KOPT-K1 (cell line): ENCODE measurements around the gene CDKN2A.

ENCODE experiments used
- H3K27ac ChIP-seq: fragments of 200-600 bp; sonication (generic); 2 replicates; pipeline ENCODE4 v1.5.1; 2016; ENCODE audit warnings: antibody characterized with exemption, mild to moderate bottlenecking, low read depth, low read length; ENCODE audit not compliant: poor library complexity, severe bottlenecking
- H3K36me3 ChIP-seq: fragments of 200-600 bp; sonication (generic); 2 replicates; pipeline ENCODE4 v1.5.1; 2017; ENCODE audit warnings: antibody characterized with exemption, mild to moderate bottlenecking, low read length, moderate library complexity; ENCODE audit not compliant: insufficient read depth
- H3K9me3 ChIP-seq: fragments of 200-600 bp; sonication (generic); 2 replicates; pipeline ENCODE4 v1.5.1; 2017; ENCODE audit warnings: antibody characterized with exemption, low read length, mild to moderate bottlenecking; ENCODE audit not compliant: insufficient read depth, poor library complexity, severe bottlenecking

The CDKN2A gene

GRCh38 chr9:21993893-21994555 lies at the start of gene CDKN2A:
TSS of gene CDKN2A (minus strand) at chr9:21994392.
- H3K36me3 ChIP-seq = peaks cover 10% of the 10 kb centered on the region; the same call in 1 of the 2 replicates
- H3K9me3 ChIP-seq = no peaks in the 10 kb centered on the region
- H3K27ac ChIP-seq = peak within 1 kb of the TSS; percentile 73

DNA sequence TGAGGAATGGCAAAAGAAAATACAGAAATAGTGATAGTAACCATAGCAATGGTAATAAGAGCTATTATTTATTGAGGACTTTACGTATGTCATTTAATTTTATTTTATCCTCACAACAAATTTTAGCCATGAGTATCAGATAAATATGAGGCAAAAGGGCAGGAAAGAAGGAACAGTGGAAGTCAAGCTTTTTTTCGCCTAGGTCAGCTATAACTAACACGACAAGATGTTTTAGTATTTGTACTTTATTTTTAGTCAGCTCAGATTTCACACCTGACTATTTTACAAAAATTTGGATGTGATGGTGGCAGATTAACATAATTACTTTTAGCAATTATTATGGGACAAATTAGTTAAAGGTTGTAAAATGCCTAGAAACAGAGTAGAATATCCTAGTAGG lies 49.7 kb upstream of the CDKN2A start:
- H3K9me3 ChIP-seq = no peaks in the 10 kb centered on the region
- peaks cover 99% of the 10 kb centered on the region for H3K36me3 ChIP-seq
- H3K27ac ChIP-seq = no peak overlapping the region

DNA sequence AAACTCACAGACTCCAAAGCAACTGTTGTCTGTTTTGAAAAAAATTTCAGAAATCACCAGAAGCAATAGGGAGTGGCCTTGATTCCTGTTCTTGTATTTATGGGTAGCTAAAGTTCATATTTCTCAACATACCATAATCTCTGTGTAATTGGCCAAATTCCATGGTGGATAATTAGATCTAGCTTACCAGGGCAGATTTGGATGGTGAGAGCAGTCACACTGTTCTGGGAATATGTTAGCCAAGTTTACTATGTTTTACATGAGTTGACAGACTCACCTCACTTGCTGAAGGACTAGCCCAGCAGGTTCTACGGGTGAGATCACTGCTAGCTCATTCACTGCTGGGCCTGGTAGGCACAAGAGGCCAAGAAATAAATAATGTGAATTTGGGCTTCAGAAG lies 47.6 kb upstream of the CDKN2A start:
- peak overlapping the region; percentile 30 for H3K27ac ChIP-seq
- peaks cover 98% of the 10 kb centered on the region for H3K36me3 ChIP-seq
- H3K9me3 ChIP-seq = no peaks in the 10 kb centered on the region

- Histone ChIP-seq H3K27ac (peak overlapping the region; percentile 30), H3K9me3 (no peaks in the 10 kb centered on the region), H3K36me3 (peaks cover 98% of the 10 kb centered on the region)
These were observed 47.2 kb upstream of the CDKN2A start for GRCh38 chr9:22041344-22041743.

DNA sequence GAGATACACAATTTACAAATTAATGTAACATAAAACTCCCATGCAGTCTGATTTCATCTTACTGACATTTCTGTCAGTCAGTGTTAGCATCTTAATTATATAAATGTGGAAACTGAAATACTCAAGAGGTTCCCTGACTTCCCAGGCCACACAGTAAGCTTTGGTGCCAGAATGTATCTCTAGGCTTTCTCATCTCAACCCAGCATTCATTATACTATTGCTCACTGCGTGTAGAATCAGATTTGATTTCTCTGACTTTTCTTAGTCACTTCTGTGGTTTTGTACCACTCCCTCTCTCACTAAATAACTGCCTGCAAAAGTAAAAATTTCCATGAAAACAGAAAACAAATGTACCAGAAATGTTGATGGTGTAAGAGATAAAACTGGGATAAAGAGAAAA lies 46.6 kb upstream of the CDKN2A start:
- Histone ChIP-seq H3K36me3 (peaks cover 98% of the 10 kb centered on the region), H3K9me3 (no peaks in the 10 kb centered on the region), H3K27ac (peak overlapping the region; percentile 11)

DNA sequence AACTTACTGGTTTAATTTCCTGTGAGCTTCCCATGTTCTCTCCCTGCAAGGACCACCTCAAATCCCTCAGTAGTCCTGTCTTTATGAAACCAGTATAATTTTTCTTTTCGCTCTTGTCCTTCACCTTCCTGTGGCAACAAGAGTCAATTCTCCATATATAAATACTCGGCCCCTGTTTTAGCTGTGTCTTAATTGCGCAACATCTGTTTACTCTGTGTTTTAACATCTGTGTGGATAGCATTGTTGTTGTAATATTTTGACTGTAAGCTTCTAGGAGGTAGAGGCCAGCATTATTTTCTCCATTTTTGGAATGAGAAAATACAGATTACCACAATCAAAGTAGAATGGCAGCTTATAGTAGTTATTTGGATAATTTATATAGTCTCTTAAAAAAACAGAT lies 45.1 kb upstream of the CDKN2A start:
- Histone ChIP-seq H3K27ac (peak overlapping the region; percentile 11), H3K9me3 (no peaks in the 10 kb centered on the region), H3K36me3 (peaks cover 99% of the 10 kb centered on the region)

DNA sequence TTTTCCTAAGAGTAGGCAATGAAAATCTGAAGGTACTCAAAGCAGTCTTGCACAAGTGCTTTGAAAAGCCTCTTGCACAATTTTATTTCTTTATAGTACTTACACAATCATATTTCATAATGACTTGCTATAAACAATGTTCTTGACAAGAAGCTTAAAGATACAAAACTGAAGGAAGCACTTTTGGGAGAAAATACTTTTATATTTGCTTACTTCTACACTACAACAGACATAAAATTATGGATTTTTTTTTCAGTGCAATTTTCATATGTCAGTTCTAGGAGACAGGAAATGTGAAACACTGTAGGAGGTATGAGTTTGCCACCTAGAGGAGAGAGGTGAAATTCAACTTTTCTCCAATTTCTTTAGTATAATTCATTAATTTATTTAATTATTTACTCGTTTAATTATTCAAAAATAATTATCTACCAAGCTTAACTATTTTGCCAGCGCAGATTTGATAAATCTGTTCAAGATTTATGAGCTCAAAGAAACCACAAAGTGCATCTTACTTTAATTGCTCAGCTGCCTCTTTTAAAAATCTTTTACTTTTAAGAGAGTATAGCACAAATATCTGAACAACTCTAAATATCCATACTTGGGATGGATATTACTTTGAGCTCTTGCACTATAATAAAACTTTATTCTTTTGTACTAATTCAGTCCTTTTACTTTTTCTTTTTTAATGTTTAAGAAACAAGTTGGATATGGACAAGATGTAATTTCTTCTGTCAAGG lies 43.9 kb upstream of the CDKN2A start:
- Histone ChIP-seq H3K36me3 (peaks cover 100% of the 10 kb centered on the region), H3K9me3 (no peaks in the 10 kb centered on the region), H3K27ac (peak overlapping the region; percentile 9)

GRCh38 chr9:22036866-22037626 lies 42.9 kb upstream of the CDKN2A start:
- peaks cover 100% of the 10 kb centered on the region for H3K36me3 ChIP-seq
- H3K27ac ChIP-seq = peak overlapping the region; percentile 9
- H3K9me3 ChIP-seq = no peaks in the 10 kb centered on the region

DNA sequence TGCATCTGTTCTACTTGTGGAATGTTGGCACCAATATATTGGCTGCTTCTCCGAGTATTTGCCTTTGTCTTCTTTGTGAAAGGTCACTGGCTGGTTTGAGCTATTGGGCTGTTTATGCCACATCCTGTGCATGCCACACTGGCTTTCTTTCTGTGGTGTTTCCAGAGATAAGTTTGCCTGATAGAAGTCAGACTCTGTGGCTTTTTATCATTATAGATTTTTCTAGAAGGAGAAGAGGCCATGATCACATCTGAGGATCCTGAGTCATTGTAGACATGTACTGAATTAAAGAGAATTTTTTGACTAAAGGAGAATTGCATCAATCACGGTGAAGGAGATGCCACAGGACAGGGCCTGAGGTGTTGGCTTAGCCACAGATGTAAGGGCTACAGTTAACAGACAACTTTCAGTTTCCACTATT lies 41.4 kb upstream of the CDKN2A start:
- Histone ChIP-seq H3K36me3 (peaks cover 100% of the 10 kb centered on the region), H3K9me3 (no peaks in the 10 kb centered on the region), H3K27ac (peak overlapping the region; percentile 45)

DNA sequence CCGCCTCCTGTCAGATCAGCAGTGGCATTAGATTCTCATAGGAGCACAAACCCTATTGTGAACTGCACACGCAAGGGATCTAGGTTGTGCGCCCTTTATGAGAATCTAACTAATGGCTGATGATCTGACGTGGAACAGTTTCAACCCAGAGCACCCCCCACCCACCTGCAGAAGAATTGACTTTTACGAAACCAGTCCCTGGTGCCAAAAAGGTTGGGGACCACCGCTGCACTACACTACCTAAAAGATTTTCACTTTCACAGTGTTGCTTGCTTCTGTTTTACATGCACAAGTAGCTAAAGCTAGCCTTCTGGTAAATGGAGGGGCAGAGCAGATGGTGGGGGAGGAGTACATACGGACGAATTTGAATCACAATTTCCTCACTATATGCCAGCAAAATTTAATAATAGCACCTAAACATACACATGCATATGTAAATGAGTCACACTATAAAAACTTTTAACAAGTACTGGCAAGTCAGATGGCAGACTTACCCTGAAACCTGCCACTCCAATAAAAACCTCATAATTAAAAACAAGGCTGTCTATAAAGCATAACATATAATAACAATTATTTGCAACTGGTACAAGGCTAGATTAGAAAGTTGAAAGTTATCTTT lies 38.9 kb upstream of the CDKN2A start:
- Histone ChIP-seq H3K27ac (no peak overlapping the region), H3K9me3 (no peaks in the 10 kb centered on the region), H3K36me3 (peaks cover 100% of the 10 kb centered on the region)

GRCh38 chr9:22031655-22032411 lies 37.6 kb upstream of the CDKN2A start:
- H3K9me3 ChIP-seq = peaks cover 7% of the 10 kb centered on the region
- H3K36me3 ChIP-seq = peaks cover 100% of the 10 kb centered on the region
- H3K27ac ChIP-seq = no peak overlapping the region

DNA sequence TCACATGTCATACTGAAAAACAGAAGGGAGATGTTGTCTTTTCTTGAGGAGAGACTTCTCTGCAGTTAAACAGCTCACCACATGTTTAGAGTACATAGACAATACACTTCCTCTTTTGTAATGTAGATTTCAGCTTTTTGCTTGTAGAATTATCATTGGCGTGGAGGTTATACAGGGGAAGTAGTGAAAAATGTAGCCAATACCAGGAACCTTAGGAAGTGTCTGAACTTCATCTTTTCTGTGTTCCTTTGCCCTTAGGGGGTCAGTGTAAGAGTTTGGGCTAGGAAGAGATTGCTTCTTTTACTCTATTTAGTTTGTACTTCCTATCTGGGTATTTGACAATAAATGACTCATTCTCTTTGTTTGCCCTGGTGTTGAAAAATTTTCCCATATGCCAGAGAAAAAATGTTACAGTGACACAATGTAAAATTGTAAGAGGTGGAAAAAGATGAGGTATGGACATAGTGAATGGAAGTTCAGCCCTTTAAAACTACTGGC lies 36.0 kb upstream of the CDKN2A start:
- Histone ChIP-seq H3K27ac (no peak overlapping the region), H3K9me3 (peaks cover 24% of the 10 kb centered on the region), H3K36me3 (peaks cover 100% of the 10 kb centered on the region)

- H3K36me3 ChIP-seq = peaks cover 100% of the 10 kb centered on the region
- peaks cover 33% of the 10 kb centered on the region for H3K9me3 ChIP-seq
- H3K27ac ChIP-seq = no peak overlapping the region
These were observed 35.0 kb upstream of the CDKN2A start for GRCh38 chr9:22029231-22029630.

GRCh38 chr9:22028394-22028793 lies 34.2 kb upstream of the CDKN2A start:
- H3K27ac ChIP-seq = no peak overlapping the region
- H3K9me3 ChIP-seq = peaks cover 42% of the 10 kb centered on the region
- peaks cover 99% of the 10 kb centered on the region for H3K36me3 ChIP-seq
